Lower lobe of right lung (tissue), 2 donors: ENCODE measurements around the gene ID2. TPM values are rescaled to one million over a fixed set of nuclear protein-coding genes. Genes with fewer than 3 reads are reported as not detected.

Source experiments
- ATAC-seq, 2 donors: fragments of 200-7000 bp; cut with Tn5 transposase; one replicate each; pipeline ENCODE4 v1.9.1; 2020 to 2022; ENCODE audit warnings: mild to moderate bottlenecking in 2 of 2, moderate library complexity in 2 of 2
- DNase-seq: peaks from one replicate; pipeline ENCODE4 v3.0.0-alpha.2; 2020
- H3K27ac ChIP-seq: fragments of 200-600 bp; one replicate; pipeline ENCODE4 v1.8.0; 2022
- H3K27me3 ChIP-seq: fragments of 200-600 bp; one replicate; pipeline ENCODE4 v1.8.0; 2022; ENCODE audit warnings: low read depth
- H3K36me3 ChIP-seq: fragments of 200-600 bp; one replicate; pipeline ENCODE4 v1.8.0; 2022; ENCODE audit warnings: mild to moderate bottlenecking
- H3K4me1 ChIP-seq: fragments of 200-600 bp; one replicate; pipeline ENCODE4 v1.8.0; 2022
- H3K4me3 ChIP-seq: fragments of 200-600 bp; one replicate; pipeline ENCODE4 v1.8.0; 2022; ENCODE audit warnings: mild to moderate bottlenecking
- H3K9me3 ChIP-seq: fragments of 200-600 bp; one replicate; pipeline ENCODE4 v1.8.0; 2022
- intact Hi-C: fragments of 100-400 bp; cut with DNase I; formaldehyde crosslinking; loops from one replicate; pipeline ENCODE4 v1.11.0; 2022
- total RNA-seq: library from RNA; stranded (reverse); fragmentation: NEBNext Ultra II Directional; extraction: Animal tissue kit (Norgen Biotek cat#: 25700); gene quantifications from one replicate; pipeline ENCODE4 v1.2.1, GENCODE V29; 2021
- TF ChIP-seq, protein P1 (sequence below): fragments of 200-600 bp; IDR thresholded peaks from one replicate; pipeline ENCODE4 v1.8.0; 2022; ENCODE audit warnings: antibody characterized with exemption, mild to moderate bottlenecking
- donor health status: DM: no; HTN: yes; CAD: no; lungs with severe emphysema.

Gene ID2
- total RNA-seq, 1 donor from 2014 or later = 102 TPM

DNA sequence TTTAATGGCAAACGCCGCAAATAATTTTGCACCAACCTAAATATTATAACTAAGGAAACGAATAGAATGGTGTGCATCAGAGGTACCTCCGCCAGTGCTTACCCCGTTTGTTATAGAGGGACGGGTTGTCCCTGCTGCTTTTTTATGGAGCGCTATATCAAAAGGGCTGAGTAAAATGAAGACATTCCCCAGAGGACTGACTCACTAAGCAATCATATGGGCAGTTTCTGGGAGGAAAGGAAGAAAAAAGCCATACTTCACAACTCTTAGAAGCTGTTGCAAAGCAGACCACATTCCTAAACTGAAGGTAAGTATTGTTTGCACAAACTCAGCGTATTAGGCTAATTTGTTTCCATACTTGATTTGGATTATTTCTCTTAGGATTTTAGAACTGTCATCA lies 12.9 kb downstream of the ID2 start:
- DNase-seq = no peak
- H3K27me3 ChIP-seq = peaks cover 11% of the 10 kb centered on the region
- intact Hi-C loops = no loop called here
- no peaks in the 10 kb centered on the region for H3K36me3 ChIP-seq
- H3K4me1 ChIP-seq = peaks cover 7% of the 10 kb centered on the region
- no peak overlapping the region for H3K4me3 ChIP-seq
- no peaks in the 10 kb centered on the region for H3K9me3 ChIP-seq
- no peak overlapping the region for H3K27ac ChIP-seq
- no peak for ATAC-seq
- TF ChIP-seq, protein P1, sequence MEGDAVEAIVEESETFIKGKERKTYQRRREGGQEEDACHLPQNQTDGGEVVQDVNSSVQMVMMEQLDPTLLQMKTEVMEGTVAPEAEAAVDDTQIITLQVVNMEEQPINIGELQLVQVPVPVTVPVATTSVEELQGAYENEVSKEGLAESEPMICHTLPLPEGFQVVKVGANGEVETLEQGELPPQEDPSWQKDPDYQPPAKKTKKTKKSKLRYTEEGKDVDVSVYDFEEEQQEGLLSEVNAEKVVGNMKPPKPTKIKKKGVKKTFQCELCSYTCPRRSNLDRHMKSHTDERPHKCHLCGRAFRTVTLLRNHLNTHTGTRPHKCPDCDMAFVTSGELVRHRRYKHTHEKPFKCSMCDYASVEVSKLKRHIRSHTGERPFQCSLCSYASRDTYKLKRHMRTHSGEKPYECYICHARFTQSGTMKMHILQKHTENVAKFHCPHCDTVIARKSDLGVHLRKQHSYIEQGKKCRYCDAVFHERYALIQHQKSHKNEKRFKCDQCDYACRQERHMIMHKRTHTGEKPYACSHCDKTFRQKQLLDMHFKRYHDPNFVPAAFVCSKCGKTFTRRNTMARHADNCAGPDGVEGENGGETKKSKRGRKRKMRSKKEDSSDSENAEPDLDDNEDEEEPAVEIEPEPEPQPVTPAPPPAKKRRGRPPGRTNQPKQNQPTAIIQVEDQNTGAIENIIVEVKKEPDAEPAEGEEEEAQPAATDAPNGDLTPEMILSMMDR = no peak

DNA sequence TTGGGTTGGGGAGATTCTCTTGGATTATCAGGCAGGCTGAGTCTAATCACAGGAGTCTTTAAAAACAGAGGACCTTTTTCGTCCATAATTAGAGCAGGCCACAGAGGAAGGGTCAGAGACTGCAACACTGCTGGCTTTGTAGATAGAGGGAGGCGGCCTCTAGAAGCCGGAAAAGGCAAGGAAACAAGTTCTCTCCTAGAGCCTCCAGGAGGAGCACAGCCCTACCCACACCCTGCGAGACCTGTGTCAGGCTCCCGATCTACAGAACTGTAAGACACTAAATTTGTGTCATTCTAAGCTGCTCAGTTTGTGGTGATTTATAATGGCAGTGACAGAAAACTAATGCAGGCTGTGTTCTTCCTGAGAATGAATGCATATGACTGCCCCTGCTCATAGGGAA lies 15.3 kb downstream of the ID2 start:
- TF ChIP-seq, protein P1 = no peak
- Histone ChIP-seq H3K4me1 (peaks cover 7% of the 10 kb centered on the region), H3K36me3 (no peaks in the 10 kb centered on the region), H3K27ac (no peak overlapping the region), H3K4me3 (no peak overlapping the region), H3K9me3 (no peaks in the 10 kb centered on the region), H3K27me3 (peaks cover 11% of the 10 kb centered on the region)
- intact Hi-C loops = no loop called here
- ATAC-seq = no peak
- DNase-seq = no peak

DNA sequence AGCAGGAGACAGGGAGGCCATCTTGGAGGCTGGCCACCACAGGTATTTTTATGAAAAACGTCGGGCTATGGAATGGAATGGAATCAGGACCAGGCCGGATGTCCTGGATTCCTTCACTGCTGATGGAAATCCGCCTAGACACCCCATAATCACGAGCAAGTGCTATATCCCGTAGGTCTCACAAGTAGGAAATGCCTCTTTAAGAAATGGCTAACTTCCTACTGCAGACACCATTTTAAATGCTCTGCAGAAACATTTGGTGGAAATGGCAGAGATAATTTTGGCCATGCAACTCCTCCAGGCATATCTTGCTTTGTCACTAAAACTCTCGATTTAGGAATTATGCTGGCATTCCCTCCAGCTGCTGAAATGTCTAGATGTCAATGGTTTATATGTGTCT lies 18.0 kb downstream of the ID2 start:
- Histone ChIP-seq H3K4me1 (no peaks in the 10 kb centered on the region), H3K36me3 (no peaks in the 10 kb centered on the region), H3K4me3 (no peak overlapping the region), H3K9me3 (no peaks in the 10 kb centered on the region), H3K27me3 (no peaks in the 10 kb centered on the region), H3K27ac (no peak overlapping the region)
- TF ChIP-seq, protein P1 = no peak
- intact Hi-C loops = no loop called here
- ATAC-seq (no peak), DNase-seq (no peak)

DNA sequence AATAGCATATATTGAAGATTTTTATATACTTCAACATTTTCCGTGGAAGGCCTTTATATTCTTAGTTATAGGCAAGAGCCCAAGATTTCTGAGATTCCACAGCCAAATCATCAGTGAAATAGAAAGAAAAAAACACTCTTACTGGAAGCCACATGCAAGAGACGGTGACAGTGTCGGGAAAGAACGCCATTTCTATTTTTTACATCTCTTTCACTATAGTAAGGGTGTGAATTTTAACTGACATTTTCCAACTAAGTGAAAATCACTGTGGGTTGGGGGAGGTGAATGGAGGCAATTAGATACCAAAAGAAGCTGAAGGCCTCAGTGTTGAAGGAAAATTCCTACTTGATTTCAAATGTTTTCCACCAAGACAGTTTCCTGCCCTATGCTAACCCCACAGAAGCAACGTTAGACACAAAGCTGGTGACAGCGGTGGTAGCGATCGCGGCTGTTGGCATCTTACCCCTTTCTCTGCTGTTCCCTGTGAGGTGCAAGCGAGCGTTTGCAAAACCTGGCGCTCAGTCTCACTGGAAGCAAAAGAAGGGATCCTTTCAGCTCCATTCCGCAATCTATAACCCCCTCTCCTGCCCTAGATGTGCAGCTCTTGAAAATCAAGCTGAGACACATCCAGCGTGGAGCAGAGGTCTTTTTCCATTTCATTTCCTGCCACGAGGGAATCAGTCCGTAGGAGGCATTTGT lies 20.0 kb downstream of the ID2 start:
- intact Hi-C loops = no loop called here
- Histone ChIP-seq H3K36me3 (no peaks in the 10 kb centered on the region), H3K27me3 (no peaks in the 10 kb centered on the region), H3K4me1 (no peaks in the 10 kb centered on the region), H3K27ac (no peak overlapping the region), H3K4me3 (no peak overlapping the region), H3K9me3 (no peaks in the 10 kb centered on the region)
- TF ChIP-seq, protein P1 = no peak
- ATAC-seq = no peak
- no peak for DNase-seq

DNA sequence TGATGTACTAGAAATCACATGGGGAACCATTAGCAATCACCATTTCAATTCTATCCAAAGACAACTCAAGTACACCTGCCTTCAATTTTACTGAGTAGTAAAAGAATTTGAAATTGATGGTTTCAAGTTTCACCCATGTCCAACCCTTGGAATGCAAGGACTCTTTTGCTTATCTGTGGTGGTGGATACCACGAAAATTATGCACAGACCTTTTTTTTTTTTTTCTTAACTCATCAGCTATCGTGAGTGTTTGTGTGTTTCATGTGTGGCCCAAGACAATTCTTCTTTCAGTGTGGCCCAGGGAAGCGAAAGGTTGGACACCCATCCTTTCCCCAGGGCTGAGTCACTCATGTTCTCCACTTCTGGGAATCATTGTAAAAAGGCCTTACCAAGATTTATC lies 23.1 kb downstream of the ID2 start:
- Histone ChIP-seq H3K27ac (no peak overlapping the region), H3K4me1 (no peaks in the 10 kb centered on the region), H3K4me3 (no peak overlapping the region), H3K9me3 (no peaks in the 10 kb centered on the region), H3K27me3 (no peaks in the 10 kb centered on the region), H3K36me3 (no peaks in the 10 kb centered on the region)
- DNase-seq (no peak), ATAC-seq (no peak)
- intact Hi-C loops = no loop called here
- TF ChIP-seq, protein P1 = no peak
